ENCODE results near the gene TMBIM6.
A peak's percentile ranks its signal among the peaks of the same experiment; 100 is the strongest.
"Not testable (repeated sequence)": the region's sequence is repeated elsewhere in the genome, so short reads cannot be mapped to it uniquely, and the experiment has no call there.

TMBIM6 gene

DNA sequence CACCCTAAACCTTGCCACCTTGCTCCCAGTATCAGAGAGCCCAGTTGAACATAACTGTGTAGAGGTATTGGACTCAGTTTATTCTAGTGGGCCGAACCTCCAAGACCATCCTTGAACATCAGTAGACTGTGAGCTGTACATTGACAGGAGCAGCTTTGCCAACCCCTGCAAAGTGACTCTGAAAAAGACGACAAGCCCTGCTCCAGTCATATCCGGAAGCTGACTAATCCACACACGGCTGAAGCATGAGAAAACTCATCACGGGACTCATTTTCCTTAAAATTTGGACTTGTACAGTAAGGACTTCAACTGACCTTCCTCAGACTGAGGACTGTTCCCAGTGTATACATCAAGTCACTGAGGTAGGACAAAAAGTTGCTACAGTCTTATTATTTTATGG lies 2.6 kb upstream of the TMBIM6 start:
- no CpG with 5 or more reads among the region's 5 CpGs for WGBS (ENCODE audit: extremely low coverage, insufficient coverage, insufficient read length)
- H3K79me1 ChIP-seq (ENCODE audit: low read length); H3K9me3 ChIP-seq (ENCODE audit: insufficient read depth, low read depth, low read length); H3K23ac ChIP-seq (ENCODE audit: low read length); H4K12ac ChIP-seq (ENCODE audit: low read depth, low read length); H3K4me2 ChIP-seq (ENCODE audit: low read length); H3K27me3 ChIP-seq (ENCODE audit: insufficient read depth, low read length); H4K91ac ChIP-seq (ENCODE audit: low read depth, low read length); H2AFZ ChIP-seq (ENCODE audit: insufficient read depth, low read length, poor library complexity); H3K18ac ChIP-seq (ENCODE audit: low read length); H3K14ac ChIP-seq (ENCODE audit: low read length); DNase-seq; H4K8ac ChIP-seq (ENCODE audit: low read depth, low read length); H2BK12ac ChIP-seq (ENCODE audit: low read length); H3K4ac ChIP-seq (ENCODE audit: low read depth, low read length); H2BK5ac ChIP-seq (ENCODE audit: low read depth, low read length, poor library complexity); H3K4me3 ChIP-seq (ENCODE audit: low read depth, low read length); H2AK5ac ChIP-seq (ENCODE audit: low read length); H3K9ac ChIP-seq (ENCODE audit: low read length); H3K36me3 ChIP-seq (ENCODE audit: control insufficient read depth in 1 of 2, insufficient read depth in 2 of 2, low read length in 2 of 2); H2BK120ac ChIP-seq (ENCODE audit: insufficient read depth, low read length, poor library complexity); H3K4me1 ChIP-seq (ENCODE audit: control insufficient read depth in 1 of 2, insufficient read depth in 2 of 2, low read length in 2 of 2); H3K27ac ChIP-seq (ENCODE audit: low read depth, low read length): not testable (repeated sequence)
- H3K79me2 ChIP-seq (ENCODE audit: control insufficient read depth, insufficient read depth, low read length, poor library complexity): peaks cover 15% of the 10 kb centered on the region

- not testable (repeated sequence) for H3K9me3 ChIP-seq (ENCODE audit: insufficient read depth, low read depth, low read length); H4K12ac ChIP-seq (ENCODE audit: low read depth, low read length); H3K9ac ChIP-seq (ENCODE audit: low read length); H3K27ac ChIP-seq (ENCODE audit: low read depth, low read length); H3K4ac ChIP-seq (ENCODE audit: low read depth, low read length); H3K4me3 ChIP-seq (ENCODE audit: low read depth, low read length); H3K18ac ChIP-seq (ENCODE audit: low read length); H3K27me3 ChIP-seq (ENCODE audit: insufficient read depth, low read length); H3K14ac ChIP-seq (ENCODE audit: low read length); H2AFZ ChIP-seq (ENCODE audit: insufficient read depth, low read length, poor library complexity); H4K91ac ChIP-seq (ENCODE audit: low read depth, low read length); H2BK120ac ChIP-seq (ENCODE audit: insufficient read depth, low read length, poor library complexity); H3K23ac ChIP-seq (ENCODE audit: low read length); DNase-seq; H2BK5ac ChIP-seq (ENCODE audit: low read depth, low read length, poor library complexity); H2BK12ac ChIP-seq (ENCODE audit: low read length); H3K36me3 ChIP-seq (ENCODE audit: control insufficient read depth in 1 of 2, insufficient read depth in 2 of 2, low read length in 2 of 2); H3K4me2 ChIP-seq (ENCODE audit: low read length); H3K79me1 ChIP-seq (ENCODE audit: low read length); H2AK5ac ChIP-seq (ENCODE audit: low read length)
- Histone ChIP-seq H3K79me2 (ENCODE audit: control insufficient read depth, insufficient read depth, low read length, poor library complexity) (peaks cover 19% of the 10 kb centered on the region), H3K4me1 (ENCODE audit: control insufficient read depth in 1 of 2, insufficient read depth in 2 of 2, low read length in 2 of 2) (peaks cover 5 to 10% of the 10 kb centered on the region in 2 experiments), H4K8ac (ENCODE audit: low read depth, low read length) (peak overlapping the region; percentile 49)
- WGBS (ENCODE audit: extremely low coverage, insufficient coverage, insufficient read length): no CpG with 5 or more reads among the region's 12 CpGs
Observed at GRCh38 chr12:49740277-49740676, 1.1 kb upstream of the TMBIM6 start.

DNA sequence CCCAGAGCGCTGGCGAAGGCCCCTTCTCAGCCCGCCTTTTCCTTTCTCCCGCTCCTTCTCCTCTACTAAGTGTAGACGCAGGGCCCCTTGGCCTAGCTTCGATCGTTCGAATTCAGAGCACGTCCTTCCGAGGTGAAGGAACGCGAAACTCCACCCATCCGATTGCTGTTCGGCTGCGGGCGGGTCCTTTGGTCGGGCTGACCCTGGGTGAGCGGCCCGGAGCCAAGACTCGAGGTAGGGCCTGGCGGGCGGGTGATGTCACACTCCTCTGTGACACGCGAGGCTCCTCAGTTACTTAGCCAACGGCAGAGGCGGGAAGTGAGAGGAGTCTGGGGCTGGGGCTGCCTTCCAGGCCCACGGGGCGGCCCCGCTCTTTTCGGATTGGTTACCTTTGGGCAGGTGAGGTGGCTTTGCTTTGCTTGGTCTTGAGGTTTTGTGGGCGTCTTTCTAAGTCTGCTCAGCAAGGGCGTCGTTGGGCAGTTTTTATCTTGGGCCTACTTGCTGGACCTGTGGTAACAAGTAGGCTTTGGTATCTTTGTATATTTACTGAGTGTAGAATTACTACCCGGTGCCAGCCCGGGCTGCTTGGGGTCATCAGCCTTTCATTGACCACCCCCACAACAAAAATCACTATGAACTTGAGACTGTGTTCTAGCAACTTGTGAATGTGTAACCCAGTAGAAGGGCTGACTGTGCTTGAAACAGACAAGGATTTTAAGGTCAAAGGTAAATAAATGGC lies 694 bp downstream of the TMBIM6 start:
- Histone ChIP-seq H3K18ac (ENCODE audit: low read length) (peak overlapping the region; percentile 77), H2BK120ac (ENCODE audit: insufficient read depth, low read length, poor library complexity) (peak overlapping the region; percentile 80), H3K79me1 (ENCODE audit: low read length) (peaks cover 6% of the 10 kb centered on the region), H2AFZ (ENCODE audit: insufficient read depth, low read length, poor library complexity) (peak overlapping the region; percentile 89), H3K4ac (ENCODE audit: low read depth, low read length) (peak overlapping the region; percentile 96), H4K91ac (ENCODE audit: low read depth, low read length) (peak overlapping the region; percentile 93), H3K9me3 (ENCODE audit: insufficient read depth, low read depth, low read length) (no peaks in the 10 kb centered on the region), H3K79me2 (ENCODE audit: control insufficient read depth, insufficient read depth, low read length, poor library complexity) (peaks cover 23% of the 10 kb centered on the region), H3K23ac (ENCODE audit: low read length) (no peak overlapping the region), H2BK5ac (ENCODE audit: low read depth, low read length, poor library complexity) (peak overlapping the region; percentile 97), H3K9ac (ENCODE audit: low read length) (peak overlapping the region; percentile 98), H3K4me2 (ENCODE audit: low read length) (peak overlapping the region; percentile 90), H3K14ac (ENCODE audit: low read length) (peak overlapping the region; percentile 93), H3K4me3 (ENCODE audit: low read depth, low read length) (peak overlapping the region; percentile 93), H2BK12ac (ENCODE audit: low read length) (no peak overlapping the region), H3K27me3 (ENCODE audit: insufficient read depth, low read length) (no peaks in the 10 kb centered on the region), H4K12ac (ENCODE audit: low read depth, low read length) (peak overlapping the region; percentile 64), H3K27ac (ENCODE audit: low read depth, low read length) (peak overlapping the region; percentile 97), H3K4me1 (ENCODE audit: control insufficient read depth in 1 of 2, insufficient read depth in 2 of 2, low read length in 2 of 2) (peaks cover 5 to 10% of the 10 kb centered on the region in 2 experiments), H2AK5ac (ENCODE audit: low read length) (peak overlapping the region; percentile 6), H3K36me3 (ENCODE audit: control insufficient read depth in 1 of 2, insufficient read depth in 2 of 2, low read length in 2 of 2) (no peaks in the 10 kb centered on the region), H4K8ac (ENCODE audit: low read depth, low read length) (peak overlapping the region; percentile 97)
- no CpG with 5 or more reads among the region's 35 CpGs for WGBS (ENCODE audit: extremely low coverage, insufficient coverage, insufficient read length)
- peak; percentile 94 to 96 for DNase-seq

DNA sequence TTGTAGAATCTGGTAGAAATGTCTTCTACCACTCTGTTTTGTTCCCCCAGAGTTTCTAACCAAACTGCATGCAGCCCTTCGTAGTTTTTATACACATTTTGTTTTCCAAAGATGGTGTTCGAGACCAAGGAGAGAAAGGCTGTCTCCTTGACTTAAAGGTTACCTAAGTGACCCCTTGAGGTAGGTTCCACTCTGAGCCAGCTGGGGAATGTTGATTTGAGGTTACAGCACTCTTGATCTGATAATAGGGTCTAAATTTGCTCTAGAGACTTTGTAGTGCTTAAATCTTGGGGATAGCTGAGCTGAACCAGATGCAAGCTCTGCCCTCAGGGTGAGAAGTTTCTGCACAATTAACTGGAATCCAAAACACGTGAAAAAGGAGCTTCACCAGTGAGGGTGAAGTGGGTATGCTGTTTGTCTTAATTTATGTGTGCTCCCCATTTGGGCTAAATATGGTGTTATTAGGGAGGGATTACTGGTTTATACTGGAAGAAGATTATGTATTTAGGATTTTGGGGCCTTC lies 3.1 kb downstream of the TMBIM6 start:
- H3K36me3 ChIP-seq (ENCODE audit: control insufficient read depth in 1 of 2, insufficient read depth in 2 of 2, low read length in 2 of 2): peaks cover 0 to 3% of the 10 kb centered on the region in 2 experiments
- H2AFZ ChIP-seq (ENCODE audit: insufficient read depth, low read length, poor library complexity): no peak overlapping the region
- no peak overlapping the region for H3K23ac ChIP-seq (ENCODE audit: low read length)
- no peaks in the 10 kb centered on the region for H3K9me3 ChIP-seq (ENCODE audit: insufficient read depth, low read depth, low read length)
- H4K8ac ChIP-seq (ENCODE audit: low read depth, low read length): no peak overlapping the region
- no peaks in the 10 kb centered on the region for H3K27me3 ChIP-seq (ENCODE audit: insufficient read depth, low read length)
- H3K14ac ChIP-seq (ENCODE audit: low read length): no peak overlapping the region
- no peak overlapping the region for H3K4me3 ChIP-seq (ENCODE audit: low read depth, low read length)
- WGBS (ENCODE audit: extremely low coverage, insufficient coverage, insufficient read length): no CpG with 5 or more reads among the region's 3 CpGs
- H3K9ac ChIP-seq (ENCODE audit: low read length): no peak overlapping the region
- H3K79me1 ChIP-seq (ENCODE audit: low read length): peaks cover 6% of the 10 kb centered on the region
- peak overlapping the region; percentile 27 for H3K4me2 ChIP-seq (ENCODE audit: low read length)
- peaks cover 5 to 10% of the 10 kb centered on the region in 2 experiments for H3K4me1 ChIP-seq (ENCODE audit: control insufficient read depth in 1 of 2, insufficient read depth in 2 of 2, low read length in 2 of 2)
- no peak overlapping the region for H2BK12ac ChIP-seq (ENCODE audit: low read length)
- H4K91ac ChIP-seq (ENCODE audit: low read depth, low read length): no peak overlapping the region
- H2BK120ac ChIP-seq (ENCODE audit: insufficient read depth, low read length, poor library complexity): no peak overlapping the region
- no peak overlapping the region for H4K12ac ChIP-seq (ENCODE audit: low read depth, low read length)
- no peak overlapping the region for H3K27ac ChIP-seq (ENCODE audit: low read depth, low read length)
- peak overlapping the region; percentile 28 for H3K4ac ChIP-seq (ENCODE audit: low read depth, low read length)
- H2BK5ac ChIP-seq (ENCODE audit: low read depth, low read length, poor library complexity): no peak overlapping the region
- peaks cover 28% of the 10 kb centered on the region for H3K79me2 ChIP-seq (ENCODE audit: control insufficient read depth, insufficient read depth, low read length, poor library complexity)
- H2AK5ac ChIP-seq (ENCODE audit: low read length): no peak overlapping the region
- DNase-seq: peak in 1 of 2 donors; percentile 59
- no peak overlapping the region for H3K18ac ChIP-seq (ENCODE audit: low read length)

All from trophoblast cell (in vitro differentiated cells and primary cell).